C4-2B (cell line): Measurements from ENCODE around the gene TIGD6.

Experiments used
- H3K27ac ChIP-seq: fragments of 450-650 bp; 2 replicates; pipeline ENCODE4 v1.5.1; 2017
- ZFX ChIP-seq: fragments of 450-650 bp; IDR thresholded peaks from 2 replicates; pipeline ENCODE4 v1.6.1; 2017
- TF ChIP-seq, protein P1 (sequence below): fragments of 450-650 bp; conservative IDR thresholded peaks from 2 replicates; pipeline ENCODE4 v1.5.1; 2017; ENCODE audit warnings: mild to moderate bottlenecking

Gene TIGD6

DNA sequence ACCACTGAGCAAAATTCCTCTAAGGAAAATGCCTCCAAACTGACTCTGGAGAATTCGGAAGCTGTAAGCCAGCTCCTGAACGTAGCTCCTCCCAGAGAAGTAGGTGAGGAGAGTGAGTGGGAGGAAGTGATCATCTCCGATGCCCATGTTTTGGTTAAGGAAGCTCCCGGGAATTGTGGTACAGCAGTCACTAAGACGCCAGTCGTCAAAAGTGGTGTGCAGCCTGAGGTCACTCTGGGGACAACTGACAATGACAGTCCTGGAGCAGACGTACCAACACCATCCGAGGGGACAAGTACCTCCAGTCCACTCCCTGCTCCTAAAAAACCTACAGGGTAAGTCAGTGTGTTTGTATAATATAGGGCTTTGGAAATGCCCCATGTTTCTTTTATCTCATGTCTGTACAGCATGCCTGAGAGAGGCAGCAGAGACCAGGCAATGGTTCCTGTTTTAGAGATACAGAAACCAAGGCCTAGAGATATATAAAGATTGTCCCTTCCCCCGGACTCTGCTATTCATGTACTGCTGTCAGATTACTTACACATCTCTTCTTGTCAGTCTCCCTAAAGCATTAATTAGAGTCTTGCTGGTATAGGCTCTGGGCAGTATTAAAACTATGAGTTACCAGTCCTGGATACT is 24.0 kb upstream of the TIGD6 start:
- H3K27ac ChIP-seq = no peak overlapping the region
- TF ChIP-seq ZFX = no peak
- TF ChIP-seq, protein P1, sequence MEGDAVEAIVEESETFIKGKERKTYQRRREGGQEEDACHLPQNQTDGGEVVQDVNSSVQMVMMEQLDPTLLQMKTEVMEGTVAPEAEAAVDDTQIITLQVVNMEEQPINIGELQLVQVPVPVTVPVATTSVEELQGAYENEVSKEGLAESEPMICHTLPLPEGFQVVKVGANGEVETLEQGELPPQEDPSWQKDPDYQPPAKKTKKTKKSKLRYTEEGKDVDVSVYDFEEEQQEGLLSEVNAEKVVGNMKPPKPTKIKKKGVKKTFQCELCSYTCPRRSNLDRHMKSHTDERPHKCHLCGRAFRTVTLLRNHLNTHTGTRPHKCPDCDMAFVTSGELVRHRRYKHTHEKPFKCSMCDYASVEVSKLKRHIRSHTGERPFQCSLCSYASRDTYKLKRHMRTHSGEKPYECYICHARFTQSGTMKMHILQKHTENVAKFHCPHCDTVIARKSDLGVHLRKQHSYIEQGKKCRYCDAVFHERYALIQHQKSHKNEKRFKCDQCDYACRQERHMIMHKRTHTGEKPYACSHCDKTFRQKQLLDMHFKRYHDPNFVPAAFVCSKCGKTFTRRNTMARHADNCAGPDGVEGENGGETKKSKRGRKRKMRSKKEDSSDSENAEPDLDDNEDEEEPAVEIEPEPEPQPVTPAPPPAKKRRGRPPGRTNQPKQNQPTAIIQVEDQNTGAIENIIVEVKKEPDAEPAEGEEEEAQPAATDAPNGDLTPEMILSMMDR = no peak

DNA sequence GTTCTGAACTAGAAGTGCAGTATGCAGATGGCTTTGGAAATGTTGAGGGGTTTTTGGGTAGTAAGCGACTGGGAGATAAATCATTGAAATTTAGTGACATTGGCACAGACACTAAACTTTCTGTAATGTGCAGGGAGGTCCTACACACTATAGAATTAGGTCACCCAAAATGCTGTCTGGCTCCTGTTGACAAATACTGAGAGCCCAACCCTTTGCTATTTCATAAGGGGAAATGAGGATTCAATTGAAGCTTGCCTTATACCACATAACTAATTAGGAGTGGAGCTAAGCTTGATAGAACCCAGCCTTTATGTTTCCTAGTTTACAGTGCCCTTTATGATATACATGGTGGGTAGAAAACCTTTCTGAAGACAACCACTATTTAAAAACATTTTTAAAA is 22.7 kb upstream of the TIGD6 start:
- TF ChIP-seq ZFX = no peak
- TF ChIP-seq, protein P1 = no peak
- no peak overlapping the region for H3K27ac ChIP-seq

DNA sequence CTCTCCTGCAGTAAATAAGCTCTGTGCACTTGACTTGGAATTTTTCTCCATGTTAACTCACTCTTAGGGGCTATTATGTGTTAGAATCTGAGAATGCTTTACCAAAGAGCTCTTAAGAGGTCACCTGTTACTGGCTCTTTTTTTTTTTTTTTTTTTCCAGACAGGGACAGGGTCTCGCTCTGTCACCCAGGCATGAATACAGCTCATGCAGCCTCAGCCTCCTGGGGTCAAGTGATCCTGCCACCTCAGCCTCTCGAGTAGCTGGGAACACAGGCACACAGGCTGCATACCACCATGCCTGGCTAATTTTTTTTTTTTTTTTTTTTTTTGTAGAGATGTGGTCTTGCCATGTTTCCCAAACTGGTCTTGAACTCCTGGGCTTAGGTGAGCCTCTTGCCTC is 22.2 kb upstream of the TIGD6 start:
- H3K27ac ChIP-seq = no peak overlapping the region
- TF ChIP-seq, protein P1 = no peak
- TF ChIP-seq ZFX = no peak

DNA sequence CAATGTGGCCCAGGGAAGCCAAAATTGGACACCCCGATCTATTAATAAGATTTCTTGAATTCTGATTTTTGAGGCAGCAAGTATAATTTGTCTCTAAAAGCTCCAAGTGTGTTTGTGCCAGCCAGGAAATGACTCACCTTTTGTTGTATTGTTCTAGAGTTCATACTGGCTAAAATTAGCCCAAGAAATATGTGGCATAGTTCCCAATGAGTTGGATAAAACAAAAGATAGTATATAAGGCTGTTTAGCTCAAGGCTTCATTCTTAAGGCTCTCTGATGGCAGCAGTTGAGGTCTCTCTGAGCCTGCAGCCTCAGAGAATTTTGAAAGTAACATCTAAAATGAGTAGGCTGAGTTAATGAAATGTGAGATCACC is 21.7 kb upstream of the TIGD6 start:
- TF ChIP-seq ZFX = no peak
- H3K27ac ChIP-seq = no peak overlapping the region

DNA sequence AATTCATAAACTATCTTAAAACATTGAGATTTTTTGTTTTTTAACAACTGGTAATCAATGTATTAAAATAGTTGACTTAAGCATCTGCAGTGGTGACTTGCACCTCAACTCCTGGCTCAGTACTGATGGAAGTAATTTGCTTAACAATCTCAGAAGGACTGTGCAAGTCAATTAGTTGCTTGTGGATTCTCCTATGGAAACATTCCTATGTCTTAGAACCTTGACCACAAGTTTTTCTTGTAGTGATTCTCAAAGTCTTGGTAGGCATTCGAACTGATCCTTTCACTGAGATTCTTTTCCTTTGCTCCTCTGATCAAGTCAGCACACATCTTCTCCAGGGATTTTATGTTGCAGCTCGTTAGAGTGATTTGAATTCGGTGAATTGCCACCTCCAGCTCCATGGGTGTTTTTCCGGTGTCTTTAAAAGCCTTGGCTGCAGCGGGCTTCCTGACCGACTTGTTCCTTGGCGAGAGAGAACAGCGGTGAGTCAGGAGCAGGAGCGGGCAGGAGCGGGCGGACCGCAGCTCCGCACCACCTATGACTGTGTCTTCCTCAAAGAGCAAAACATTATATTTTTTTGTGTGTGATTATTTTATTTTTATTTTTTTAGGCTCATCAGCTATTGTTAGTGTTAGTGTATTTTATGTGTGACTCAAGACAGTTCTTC is 21.2 kb upstream of the TIGD6 start:
- no peak overlapping the region for H3K27ac ChIP-seq

DNA sequence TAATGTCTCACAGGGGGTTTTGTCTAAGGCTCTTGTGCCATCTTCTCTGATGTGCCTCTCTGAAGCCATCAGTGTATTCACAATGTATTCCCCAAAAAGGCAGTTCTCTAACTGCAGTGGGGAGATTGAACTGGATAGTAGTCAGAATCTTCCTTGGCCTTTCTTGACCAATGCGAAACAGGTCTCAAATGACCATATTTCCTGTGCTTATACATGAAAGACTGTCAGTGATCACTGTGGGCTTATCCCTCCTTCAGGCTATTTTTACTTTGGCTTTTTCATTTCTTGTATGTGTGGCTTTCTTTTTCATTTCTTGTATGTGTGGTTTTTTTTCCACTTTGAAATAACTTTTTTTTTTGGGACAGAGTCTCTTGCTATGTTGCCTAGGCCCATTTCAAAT is 19.8 kb upstream of the TIGD6 start:
- TF ChIP-seq, protein P1 = no peak
- TF ChIP-seq ZFX = no peak
- H3K27ac ChIP-seq = no peak overlapping the region

More for the DNA sequence above, 21.2 kb upstream of the TIGD6 start:
- no peak for TF ChIP-seq ZFX
- TF ChIP-seq, protein P1 = no peak

DNA sequence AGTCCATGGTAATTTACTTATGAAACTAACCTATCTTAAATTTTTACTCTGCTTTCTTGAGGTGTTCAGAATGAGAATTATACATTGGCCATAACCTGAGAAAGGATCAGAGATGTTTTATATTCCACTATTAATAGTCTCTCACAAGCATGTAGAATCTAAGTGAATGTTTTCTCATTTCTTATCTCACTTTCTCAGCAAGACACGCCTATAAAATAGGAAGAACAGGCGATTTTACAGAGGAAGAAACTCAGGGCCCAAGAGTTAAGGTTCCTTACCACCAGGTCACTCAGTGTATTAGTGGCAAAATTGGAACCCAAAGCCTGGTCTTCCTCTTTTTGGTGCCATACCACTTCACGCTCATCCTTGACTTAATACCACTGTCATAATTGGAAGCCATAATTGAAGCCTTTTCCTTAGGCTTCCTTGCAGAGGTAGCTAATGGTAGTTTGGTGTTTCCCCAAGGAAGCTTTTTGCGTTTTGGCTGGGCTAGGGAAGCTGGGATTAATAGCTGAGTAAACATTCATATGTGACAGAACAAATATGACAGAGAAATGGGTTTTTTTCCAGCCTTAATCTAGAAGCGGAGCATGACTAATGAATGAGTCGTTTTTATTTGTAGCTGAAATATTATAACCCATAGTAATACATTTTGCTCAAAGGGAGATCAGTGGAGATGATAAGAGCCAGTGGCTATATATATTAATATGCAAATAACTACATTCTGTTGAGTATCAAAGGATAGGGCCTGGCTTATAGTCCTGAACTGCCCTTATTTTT is 17.0 kb upstream of the TIGD6 start:
- H3K27ac ChIP-seq = no peak overlapping the region

More for the DNA sequence above, 17.0 kb upstream of the TIGD6 start:
- TF ChIP-seq, protein P1 = no peak
- TF ChIP-seq ZFX = no peak
